Measurements from ENCODE around the gene MICOS13.

Gene MICOS13

GRCh38 chr19:5719274-5719960 lies 39.1 kb upstream of the MICOS13 start:
- peak overlapping the region; percentile 49 for H2AFZ ChIP-seq (ENCODE audit: low read length)
- DNase-seq: peak; percentile 35

GRCh38 chr19:5718579-5719273 lies 38.4 kb upstream of the MICOS13 start:
- Histone ChIP-seq H3K9ac (ENCODE audit: low read length) (peak overlapping the region; percentile 96), H3F3A (ENCODE audit: insufficient read depth, low read length) (no peaks in the 10 kb centered on the region), H3K27me3 (replicated peaks; ENCODE audit: insufficient read depth, low read length) (peaks cover 6% of the 10 kb centered on the region), H4K20me1 (ENCODE audit: insufficient read depth, low read length) (peaks cover 5% of the 10 kb centered on the region; the same call in 1 of the 2 replicates), H3K4me2 (ENCODE audit: low read depth, low read length) (peak overlapping the region; percentile 71), H3K4me3 (ENCODE audit: low read length) (peak overlapping the region; percentile 84), H2AFZ (ENCODE audit: low read length) (no peak overlapping the region), H3K9me3 (replicated peaks; ENCODE audit: insufficient read depth, low read length) (no peaks in the 10 kb centered on the region), H3K79me2 (ENCODE audit: low read length) (peaks cover 57% of the 10 kb centered on the region), H3K9me2 (replicated peaks; ENCODE audit: insufficient read depth, low read length) (no peaks in the 10 kb centered on the region), H3K4me1 (ENCODE audit: low read length) (peaks cover 4% of the 10 kb centered on the region; the same call in 1 of the 2 replicates), H3K27ac (ENCODE audit: low read length) (peak overlapping the region; percentile 86), H3K36me3 (replicated peaks; ENCODE audit: insufficient read depth, low read length) (peaks cover 8% of the 10 kb centered on the region; the same call in 1 of the 2 replicates)
- peak; percentile 38 for DNase-seq
- TF ChIP-seq EZH2 (optimal IDR thresholded peaks at IDR 0.05; ENCODE audit: low read depth, low read length) (no peak), EZH2phosphoT487 (IDR thresholded peaks at IDR 0.05; ENCODE audit: low read length) (no peak), CTCF (IDR thresholded peaks at IDR 0.05; ENCODE audit: low read length) (no peak)

More at GRCh38 chr19:5719274-5719960, 39.1 kb upstream of the MICOS13 start:
- H3K9me2 ChIP-seq (replicated peaks; ENCODE audit: insufficient read depth, low read length): no peaks in the 10 kb centered on the region
- peaks cover 5% of the 10 kb centered on the region; the same call in 1 of the 2 replicates for H3K36me3 ChIP-seq (replicated peaks; ENCODE audit: insufficient read depth, low read length)
- peak overlapping the region; percentile 86 for H3K27ac ChIP-seq (ENCODE audit: low read length)
- no peaks in the 10 kb centered on the region for H3K9me3 ChIP-seq (replicated peaks; ENCODE audit: insufficient read depth, low read length)
- peak overlapping the region; percentile 71 for H3K4me2 ChIP-seq (ENCODE audit: low read depth, low read length)
- peaks cover 51% of the 10 kb centered on the region for H3K79me2 ChIP-seq (ENCODE audit: low read length)
- H3K4me1 ChIP-seq (ENCODE audit: low read length): peaks cover 4% of the 10 kb centered on the region; the same call in 1 of the 2 replicates
- TF ChIP-seq CTCF (IDR thresholded peaks at IDR 0.05; ENCODE audit: low read length) (no peak), EZH2phosphoT487 (IDR thresholded peaks at IDR 0.05; ENCODE audit: low read length) (no peak), EZH2 (optimal IDR thresholded peaks at IDR 0.05; ENCODE audit: low read depth, low read length) (no peak)
- peaks cover 5% of the 10 kb centered on the region; the same call in 1 of the 2 replicates for H4K20me1 ChIP-seq (ENCODE audit: insufficient read depth, low read length)
- H3K27me3 ChIP-seq (replicated peaks; ENCODE audit: insufficient read depth, low read length): peaks cover 8% of the 10 kb centered on the region
- H3K9ac ChIP-seq (ENCODE audit: low read length): peak overlapping the region; percentile 96
- peak overlapping the region; percentile 84 for H3K4me3 ChIP-seq (ENCODE audit: low read length)
- no peaks in the 10 kb centered on the region for H3F3A ChIP-seq (ENCODE audit: insufficient read depth, low read length)

GRCh38 chr19:5718037-5718578 lies 37.8 kb upstream of the MICOS13 start:
- peaks cover 63% of the 10 kb centered on the region for H3K79me2 ChIP-seq (ENCODE audit: low read length)
- no peak for DNase-seq
- peaks cover 12% of the 10 kb centered on the region; the same call in 1 of the 2 replicates for H3K36me3 ChIP-seq (replicated peaks; ENCODE audit: insufficient read depth, low read length)

More at GRCh38 chr19:5718037-5718578, 37.8 kb upstream of the MICOS13 start:
- H3K4me3 ChIP-seq (ENCODE audit: low read length): peak overlapping the region; percentile 84
- peaks cover 4% of the 10 kb centered on the region; the same call in 1 of the 2 replicates for H3K4me1 ChIP-seq (ENCODE audit: low read length)
- H3K27me3 ChIP-seq (replicated peaks; ENCODE audit: insufficient read depth, low read length): peaks cover 6% of the 10 kb centered on the region
- H4K20me1 ChIP-seq (ENCODE audit: insufficient read depth, low read length): peaks cover 5% of the 10 kb centered on the region; the same call in 1 of the 2 replicates
- H3K9me2 ChIP-seq (replicated peaks; ENCODE audit: insufficient read depth, low read length): no peaks in the 10 kb centered on the region
- no peaks in the 10 kb centered on the region for H3F3A ChIP-seq (ENCODE audit: insufficient read depth, low read length)
- peak overlapping the region; percentile 71 for H3K4me2 ChIP-seq (ENCODE audit: low read depth, low read length)
- TF ChIP-seq EZH2 (optimal IDR thresholded peaks at IDR 0.05; ENCODE audit: low read depth, low read length) (no peak), EZH2phosphoT487 (IDR thresholded peaks at IDR 0.05; ENCODE audit: low read length) (no peak), CTCF (IDR thresholded peaks at IDR 0.05; ENCODE audit: low read length) (no peak)
- no peaks in the 10 kb centered on the region for H3K9me3 ChIP-seq (replicated peaks; ENCODE audit: insufficient read depth, low read length)
- peak overlapping the region; percentile 96; the same call in 1 of the 2 replicates for H3K9ac ChIP-seq (ENCODE audit: low read length)
- peak overlapping the region; percentile 86; the same call in 1 of the 2 replicates for H3K27ac ChIP-seq (ENCODE audit: low read length)
- H2AFZ ChIP-seq (ENCODE audit: low read length): no peak overlapping the region
